ENCODE measurements around the gene CXCR6. TPM values are rescaled to one million over a fixed set of nuclear protein-coding genes. Genes with fewer than 3 reads are reported as not detected.
A peak's percentile ranks its signal among the peaks of the same experiment; 100 is the strongest.

CXCR6 gene
- total RNA-seq, 2 experiments from 2014 or later: 0.49 to 0.58 TPM

DNA sequence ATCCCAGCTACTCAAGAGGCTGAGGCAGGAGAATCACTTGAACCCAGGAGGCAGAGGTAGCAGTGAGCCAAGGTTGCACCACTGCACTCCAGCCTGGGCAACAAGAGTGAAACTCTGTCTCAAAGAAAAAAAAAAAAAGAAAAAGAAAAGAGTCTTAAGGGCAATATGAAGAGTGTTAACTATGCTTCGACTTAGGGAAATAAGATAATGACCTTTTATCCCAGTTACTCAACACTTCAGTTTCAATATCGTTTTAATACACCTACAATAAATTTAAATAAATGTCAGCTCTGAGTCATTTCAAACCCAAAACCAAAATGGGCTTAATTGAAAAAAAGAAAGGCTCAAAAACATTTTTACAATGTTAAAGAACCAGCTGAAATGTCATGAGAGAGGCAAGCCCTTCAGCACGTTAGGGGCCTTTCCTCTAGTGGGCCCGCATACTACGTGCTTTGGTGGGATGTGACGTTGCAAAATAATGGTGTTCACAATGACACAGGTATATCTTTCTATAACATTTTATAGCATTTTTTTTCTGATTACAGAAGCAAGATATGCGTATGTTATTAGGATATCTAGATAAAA, 37.1 kb downstream of the CXCR6 start:
- H3K4me1 Mint-ChIP-seq: peaks cover 72% of the 10 kb centered on the region
- DNase-seq: no peak
- peaks cover 65% of the 10 kb centered on the region for H3K36me3 Mint-ChIP-seq
- H3K27ac Mint-ChIP-seq: peak overlapping the region; percentile 83
- peaks cover 3% of the 10 kb centered on the region for H3K9me3 Mint-ChIP-seq
- H3K27me3 Mint-ChIP-seq: no peaks in the 10 kb centered on the region
- peak overlapping the region; percentile 40 for H3K4me3 Mint-ChIP-seq

DNA sequence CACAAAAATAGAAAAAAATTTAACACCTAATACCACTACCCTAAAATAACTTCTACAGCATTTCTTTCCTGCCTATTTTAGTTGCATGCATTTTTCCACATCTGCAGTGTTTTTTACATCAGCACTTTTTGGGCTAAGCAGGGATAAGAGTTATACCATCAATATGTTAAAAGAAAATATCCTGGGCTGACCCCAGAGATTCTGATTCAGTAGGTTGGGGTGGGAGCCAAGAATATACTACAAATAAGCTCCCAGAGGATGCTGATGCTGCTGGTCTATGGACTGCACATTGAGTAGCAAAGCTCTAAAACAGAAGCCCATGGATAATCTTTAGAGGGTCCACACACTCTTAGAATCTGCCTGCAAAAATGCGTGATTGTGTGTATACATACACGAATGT, 37.6 kb downstream of the CXCR6 start:
- peak overlapping the region; percentile 29 for H3K4me3 Mint-ChIP-seq
- no peaks in the 10 kb centered on the region for H3K27me3 Mint-ChIP-seq
- peak overlapping the region; percentile 69 for H3K27ac Mint-ChIP-seq
- peaks cover 60% of the 10 kb centered on the region for H3K36me3 Mint-ChIP-seq
- H3K4me1 Mint-ChIP-seq: peaks cover 68% of the 10 kb centered on the region
- peaks cover 3% of the 10 kb centered on the region for H3K9me3 Mint-ChIP-seq
- no peak for DNase-seq

DNA sequence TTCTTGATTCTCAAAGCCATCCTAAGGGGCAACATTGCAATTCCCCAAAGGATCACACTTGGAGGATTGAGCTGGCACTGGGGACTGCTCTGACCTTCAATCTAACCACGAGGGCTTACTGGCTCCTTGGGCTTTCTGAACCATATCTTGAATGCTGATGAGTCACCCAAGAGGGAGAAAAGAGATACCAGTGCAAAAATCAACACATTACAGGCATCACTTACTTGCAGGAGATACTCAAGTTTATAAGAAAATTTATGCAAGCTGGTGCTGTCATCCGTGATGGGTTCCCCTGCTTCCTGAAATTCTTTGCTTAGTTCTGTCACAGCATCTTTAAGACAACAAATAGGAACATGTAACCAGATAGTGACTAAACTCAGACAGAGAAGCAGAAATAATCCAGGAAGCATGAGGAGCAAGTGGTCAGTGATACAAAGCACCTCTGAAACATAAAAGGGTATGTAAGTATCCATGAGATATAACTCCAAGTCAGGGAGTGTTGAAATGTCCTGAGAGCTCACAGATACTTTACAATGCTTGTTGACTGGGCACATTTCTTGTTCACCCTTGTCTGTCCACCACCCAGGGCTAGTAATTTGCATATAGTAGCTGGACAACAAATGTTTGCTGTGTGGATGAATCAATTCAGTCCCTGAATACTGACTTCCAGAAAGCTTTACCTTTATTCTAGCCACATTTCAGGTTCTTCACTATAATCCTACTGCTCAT, 38.2 kb downstream of the CXCR6 start:
- H3K27ac Mint-ChIP-seq: peak overlapping the region; percentile 69
- peak overlapping the region; percentile 29 for H3K4me3 Mint-ChIP-seq
- DNase-seq: no peak
- peaks cover 3% of the 10 kb centered on the region for H3K9me3 Mint-ChIP-seq
- peaks cover 64% of the 10 kb centered on the region for H3K4me1 Mint-ChIP-seq
- no peaks in the 10 kb centered on the region for H3K27me3 Mint-ChIP-seq
- H3K36me3 Mint-ChIP-seq: peaks cover 56% of the 10 kb centered on the region

DNA sequence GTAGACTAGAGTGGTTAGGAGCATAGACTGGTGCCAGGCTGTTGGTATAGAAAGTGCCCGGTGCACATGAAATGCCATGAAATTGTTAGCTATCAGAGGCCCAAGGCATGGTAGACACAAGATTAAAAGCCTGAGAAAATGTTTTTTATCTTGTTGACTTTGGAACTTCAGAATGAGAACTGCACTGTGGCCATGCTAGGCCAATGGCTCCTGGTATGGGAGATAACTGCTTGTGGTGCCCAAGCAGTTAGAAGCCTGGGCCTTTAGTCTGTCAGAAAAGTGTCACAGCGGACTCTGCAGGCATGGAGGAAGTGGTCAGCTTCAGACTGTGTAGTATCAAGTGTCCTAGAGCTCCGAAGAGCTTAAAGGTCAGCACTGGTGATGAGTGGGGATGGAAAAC, 40.5 kb downstream of the CXCR6 start:
- no peak overlapping the region for H3K4me3 Mint-ChIP-seq
- peaks cover 48% of the 10 kb centered on the region for H3K36me3 Mint-ChIP-seq

DNA sequence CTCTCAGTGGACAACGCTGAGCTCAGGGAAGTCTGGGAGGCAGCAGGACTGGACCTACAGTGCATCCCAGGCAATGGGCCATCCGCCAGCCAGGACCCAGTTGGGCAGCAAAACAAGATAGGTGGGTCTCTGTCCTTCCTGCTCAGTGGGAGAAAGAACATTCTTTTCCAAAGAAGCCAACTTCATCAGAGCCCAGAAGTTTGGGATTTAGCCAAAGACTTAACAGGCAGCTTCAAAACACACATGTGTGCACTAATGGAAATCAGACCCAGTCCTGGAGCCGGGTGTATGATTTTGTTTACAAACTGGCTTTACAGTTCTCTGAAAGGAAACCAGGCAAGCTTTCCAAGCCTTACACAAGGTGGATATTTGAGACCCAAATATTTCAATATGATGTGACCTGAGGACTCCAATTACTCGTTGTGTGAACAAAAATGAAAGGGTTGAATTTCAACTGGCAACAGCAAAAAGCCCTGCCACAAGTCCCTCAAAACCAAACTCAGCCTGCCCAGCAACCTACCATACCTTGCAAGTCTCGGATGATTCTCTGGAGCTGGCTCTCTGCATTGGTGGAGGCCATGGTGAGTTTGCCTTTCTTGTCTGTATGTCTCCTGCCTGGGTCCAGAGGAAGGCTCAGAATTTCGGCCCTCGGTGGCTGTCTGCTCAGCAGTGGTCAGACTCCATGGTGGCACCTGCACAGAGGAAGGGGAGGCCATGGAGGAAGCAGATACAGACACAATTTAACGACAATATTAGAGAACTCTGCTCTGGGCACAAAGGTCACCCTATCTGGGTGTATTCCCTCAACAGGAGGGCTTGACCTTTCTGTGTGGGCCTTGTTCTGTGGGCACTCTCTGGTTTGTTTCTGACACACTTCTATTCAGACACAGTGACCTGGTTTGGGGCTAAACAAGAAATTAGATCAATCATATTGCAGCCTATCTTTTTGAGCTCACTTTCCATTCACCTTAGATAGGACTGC, 41.4 kb downstream of the CXCR6 start:
- Mint-ChIP-seq H3K9me3 (no peaks in the 10 kb centered on the region), H3K36me3 (peaks cover 41% of the 10 kb centered on the region), H3K27ac (no peak overlapping the region), H3K4me1 (peaks cover 56% of the 10 kb centered on the region), H3K4me3 (no peak overlapping the region), H3K27me3 (no peaks in the 10 kb centered on the region)
- no peak for DNase-seq

More for the DNA sequence above, 40.5 kb downstream of the CXCR6 start:
- Mint-ChIP-seq H3K9me3 (no peaks in the 10 kb centered on the region), H3K27ac (no peak overlapping the region), H3K4me1 (peaks cover 57% of the 10 kb centered on the region), H3K27me3 (no peaks in the 10 kb centered on the region)
- DNase-seq: no peak

DNA sequence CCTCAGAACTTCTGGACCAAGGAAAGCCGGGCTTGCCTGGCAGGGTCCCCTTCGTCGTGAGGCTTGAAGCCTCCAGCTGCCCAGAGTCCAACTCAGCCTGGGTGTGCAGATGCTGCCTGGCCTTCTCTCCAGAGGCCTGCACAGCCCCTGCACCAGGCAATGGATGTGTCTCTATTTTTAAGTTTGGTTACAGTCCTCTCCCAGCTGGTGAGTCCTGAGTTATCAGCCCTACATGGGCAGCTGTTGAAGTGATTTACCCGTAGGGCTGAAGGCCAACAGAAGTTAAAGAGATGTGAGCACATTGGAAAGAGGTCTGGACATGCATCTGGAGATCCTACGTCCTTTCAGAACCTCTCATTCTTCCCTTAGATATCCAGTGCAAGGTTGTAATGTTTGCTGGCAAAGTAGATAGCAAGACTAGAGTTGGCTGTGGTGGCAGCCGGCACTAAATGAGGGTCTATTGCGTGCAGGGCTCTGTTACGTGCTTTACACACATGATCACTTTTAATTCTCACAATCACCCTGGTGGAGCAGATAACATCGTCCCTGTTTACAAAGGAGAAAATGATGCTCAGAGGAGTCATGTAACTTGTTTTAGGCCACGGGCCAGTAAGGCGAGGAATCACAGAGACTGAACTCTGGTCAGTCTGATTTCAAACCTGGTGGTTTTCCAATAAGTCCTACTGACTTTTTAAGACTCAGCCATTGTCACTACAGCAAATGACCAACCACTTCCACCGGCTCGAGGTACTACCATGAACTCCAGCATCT, 42.5 kb downstream of the CXCR6 start:
- Mint-ChIP-seq H3K36me3 (peaks cover 45% of the 10 kb centered on the region), H3K4me3 (no peak overlapping the region), H3K4me1 (peaks cover 57% of the 10 kb centered on the region), H3K9me3 (no peaks in the 10 kb centered on the region), H3K27me3 (no peaks in the 10 kb centered on the region), H3K27ac (no peak overlapping the region)
- no peak for DNase-seq

DNA sequence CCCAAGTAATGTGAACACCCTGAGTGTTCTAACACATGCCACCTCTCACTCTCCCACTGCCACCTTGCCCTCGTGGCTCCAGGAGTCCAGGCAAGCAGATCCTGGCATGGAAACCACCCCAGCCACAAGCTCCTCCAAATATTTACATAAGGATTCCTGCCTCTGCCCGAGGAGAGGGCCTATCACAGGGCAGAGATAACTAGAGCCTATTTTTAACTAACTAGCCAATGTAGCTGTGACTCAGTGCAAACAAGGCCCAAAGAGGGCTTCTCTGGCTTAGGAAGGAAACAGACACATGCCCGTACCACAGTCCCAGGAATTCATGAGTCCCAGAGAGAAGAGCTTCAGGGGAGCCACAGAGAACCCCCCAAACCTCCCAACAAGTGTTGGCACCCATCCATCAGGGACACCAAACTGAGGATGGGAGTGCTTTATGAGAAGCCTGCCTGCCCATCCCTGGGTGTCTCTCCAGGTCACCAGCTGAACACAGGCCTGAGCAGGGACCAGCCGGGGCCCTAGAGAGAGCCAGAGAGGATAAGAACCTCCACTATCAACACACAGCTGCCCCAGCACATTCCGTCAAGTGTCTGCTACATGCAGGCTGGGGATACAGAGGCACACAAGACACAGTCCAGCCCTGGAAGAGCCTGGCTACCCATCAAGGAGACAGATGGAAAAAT, 43.2 kb downstream of the CXCR6 start:
- H3K36me3 Mint-ChIP-seq: peaks cover 42% of the 10 kb centered on the region
- H3K27me3 Mint-ChIP-seq: no peaks in the 10 kb centered on the region
- no peak overlapping the region for H3K27ac Mint-ChIP-seq
- H3K4me3 Mint-ChIP-seq: no peak overlapping the region
- no peak for DNase-seq
- H3K4me1 Mint-ChIP-seq: peaks cover 53% of the 10 kb centered on the region
- no peaks in the 10 kb centered on the region for H3K9me3 Mint-ChIP-seq

DNA sequence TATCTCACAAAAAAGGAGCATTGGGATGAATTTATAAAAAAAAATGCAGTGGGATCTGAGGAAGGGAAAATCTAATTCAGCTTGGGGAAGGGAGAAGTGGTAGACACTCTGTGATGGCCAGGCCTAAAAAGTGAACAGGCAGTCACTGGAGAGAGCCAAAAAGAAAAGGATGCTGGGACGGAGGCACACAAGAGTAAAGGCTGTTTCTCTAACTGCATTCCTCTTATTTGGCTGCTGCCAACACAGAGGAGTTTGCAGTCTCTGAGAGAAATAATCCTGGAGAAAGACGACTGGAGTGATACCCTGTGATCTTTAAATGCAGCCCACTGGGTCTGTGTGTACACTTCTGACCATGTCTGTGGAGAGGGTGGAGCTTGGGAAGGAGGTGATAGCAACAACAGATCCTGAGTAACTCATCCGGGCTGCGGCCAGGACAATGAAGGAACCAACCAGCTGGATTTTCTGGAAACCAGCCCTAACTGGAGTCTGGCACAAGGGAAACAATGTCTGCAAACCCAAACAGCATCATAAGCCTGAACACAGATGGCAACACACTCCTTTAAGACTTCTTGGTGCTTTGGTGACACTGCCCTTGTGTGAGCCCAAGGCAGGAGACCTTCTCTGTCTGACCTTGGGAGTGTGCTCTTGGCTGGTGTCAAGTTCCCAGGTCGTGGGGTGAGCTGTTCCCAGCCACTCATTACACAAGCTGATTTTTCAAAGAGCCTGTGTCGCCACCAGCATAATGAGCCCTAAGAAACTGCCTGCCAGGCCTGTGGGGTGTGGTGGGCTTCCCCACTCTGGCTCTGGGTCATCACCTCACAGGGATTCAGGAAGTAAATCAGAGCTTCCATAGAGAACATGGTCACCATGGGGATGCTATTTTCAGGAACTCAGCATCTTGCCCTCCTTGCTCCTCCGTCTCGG, 44.4 kb downstream of the CXCR6 start:
- H3K4me1 Mint-ChIP-seq: peaks cover 56% of the 10 kb centered on the region
- no peak overlapping the region for H3K4me3 Mint-ChIP-seq
- no peaks in the 10 kb centered on the region for H3K27me3 Mint-ChIP-seq
- no peak for DNase-seq
- peaks cover 45% of the 10 kb centered on the region for H3K36me3 Mint-ChIP-seq
- H3K9me3 Mint-ChIP-seq: no peaks in the 10 kb centered on the region
- no peak overlapping the region for H3K27ac Mint-ChIP-seq

DNA sequence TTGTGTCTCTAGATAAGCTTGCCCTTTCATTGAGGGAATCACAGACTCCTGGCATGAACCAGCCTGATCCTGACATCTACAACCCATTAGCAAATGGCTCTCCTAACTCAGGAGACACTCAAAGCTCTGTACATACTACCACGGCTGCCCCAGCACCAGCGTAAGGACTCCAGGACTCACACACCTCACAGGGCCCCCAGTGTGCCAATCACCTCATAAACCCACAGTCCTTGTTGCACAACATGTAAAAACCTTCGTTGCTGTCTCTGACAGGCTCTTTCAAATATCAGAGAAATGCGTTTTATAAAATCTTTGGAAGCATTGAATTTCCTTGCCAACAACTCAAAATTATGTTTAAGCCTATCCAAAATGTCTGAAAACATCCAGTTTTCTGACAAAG, 45.1 kb downstream of the CXCR6 start:
- H3K36me3 Mint-ChIP-seq: peaks cover 46% of the 10 kb centered on the region
- no peak for DNase-seq
- H3K27me3 Mint-ChIP-seq: no peaks in the 10 kb centered on the region
- H3K4me1 Mint-ChIP-seq: peaks cover 63% of the 10 kb centered on the region
- no peak overlapping the region for H3K27ac Mint-ChIP-seq
- no peak overlapping the region for H3K4me3 Mint-ChIP-seq
- H3K9me3 Mint-ChIP-seq: no peaks in the 10 kb centered on the region

DNA sequence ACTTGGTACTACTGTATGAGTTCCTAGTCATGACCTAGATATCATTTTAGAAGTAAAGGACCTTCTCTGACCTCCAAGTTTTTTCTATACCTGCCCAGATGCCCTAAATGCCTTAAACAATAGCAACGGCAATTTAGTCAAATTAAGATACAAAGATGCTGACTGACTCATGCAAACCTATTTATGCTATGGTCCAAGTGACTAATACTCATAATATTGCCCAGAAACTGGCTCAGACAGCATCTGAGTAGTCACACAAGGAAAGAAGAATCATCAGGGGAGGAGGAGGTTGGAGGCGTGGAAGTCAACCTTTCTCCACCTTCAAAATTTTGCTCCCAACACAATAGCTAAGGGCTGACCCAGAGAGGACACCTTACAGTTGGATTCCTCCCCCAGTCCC, 45.5 kb downstream of the CXCR6 start:
- DNase-seq: no peak
- Mint-ChIP-seq H3K27me3 (no peaks in the 10 kb centered on the region), H3K9me3 (no peaks in the 10 kb centered on the region), H3K27ac (no peak overlapping the region), H3K36me3 (peaks cover 44% of the 10 kb centered on the region), H3K4me3 (no peak overlapping the region), H3K4me1 (peaks cover 67% of the 10 kb centered on the region)

DNA sequence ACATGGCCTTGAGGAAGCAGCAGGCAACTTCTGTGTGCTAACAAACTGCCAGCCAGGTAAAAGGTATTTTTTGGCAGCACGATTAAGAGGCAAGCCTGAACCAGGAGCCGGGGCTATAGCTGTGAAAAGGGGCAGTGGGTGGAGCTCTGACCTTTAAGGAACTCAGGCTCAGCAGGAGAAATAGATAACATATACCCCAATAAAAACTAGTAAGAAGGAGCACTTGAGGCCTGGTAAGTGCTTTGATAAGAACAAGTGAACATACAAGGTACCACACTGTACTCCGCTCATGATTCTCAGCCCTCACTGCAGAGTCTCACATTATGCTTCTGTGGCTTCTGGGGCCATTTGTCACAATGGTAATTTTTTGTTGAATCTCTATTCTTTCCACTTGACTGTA, 46.9 kb downstream of the CXCR6 start:
- Mint-ChIP-seq H3K27ac (no peak overlapping the region), H3K4me1 (peaks cover 65% of the 10 kb centered on the region), H3K4me3 (no peak overlapping the region), H3K9me3 (no peaks in the 10 kb centered on the region), H3K27me3 (no peaks in the 10 kb centered on the region), H3K36me3 (peaks cover 39% of the 10 kb centered on the region)
- no peak for DNase-seq

DNA sequence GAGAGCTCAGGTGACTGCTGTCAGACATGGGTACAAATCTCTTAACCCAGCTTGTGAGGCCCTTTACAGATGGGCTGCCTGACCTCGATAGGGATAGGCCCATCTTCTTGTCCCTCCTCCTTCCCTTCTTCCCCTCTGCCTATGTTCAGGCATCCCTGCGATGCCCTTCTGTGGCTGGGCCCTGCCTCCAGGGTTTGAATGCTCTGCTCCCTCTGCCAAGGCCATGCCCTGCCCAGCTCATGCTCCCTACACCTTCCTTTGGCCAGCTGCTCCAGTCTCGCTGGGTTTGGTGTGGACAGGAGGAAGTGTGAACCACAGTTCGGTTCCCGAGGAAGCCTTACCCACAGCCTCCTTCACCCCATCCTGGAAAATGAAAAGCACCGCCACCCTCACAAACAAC, 48.1 kb downstream of the CXCR6 start:
- H3K4me1 Mint-ChIP-seq: peaks cover 67% of the 10 kb centered on the region
- no peak overlapping the region for H3K4me3 Mint-ChIP-seq
- H3K27ac Mint-ChIP-seq: peak overlapping the region; percentile 35
- no peak for DNase-seq
- no peaks in the 10 kb centered on the region for H3K27me3 Mint-ChIP-seq
- peaks cover 39% of the 10 kb centered on the region for H3K36me3 Mint-ChIP-seq
- no peaks in the 10 kb centered on the region for H3K9me3 Mint-ChIP-seq

DNA sequence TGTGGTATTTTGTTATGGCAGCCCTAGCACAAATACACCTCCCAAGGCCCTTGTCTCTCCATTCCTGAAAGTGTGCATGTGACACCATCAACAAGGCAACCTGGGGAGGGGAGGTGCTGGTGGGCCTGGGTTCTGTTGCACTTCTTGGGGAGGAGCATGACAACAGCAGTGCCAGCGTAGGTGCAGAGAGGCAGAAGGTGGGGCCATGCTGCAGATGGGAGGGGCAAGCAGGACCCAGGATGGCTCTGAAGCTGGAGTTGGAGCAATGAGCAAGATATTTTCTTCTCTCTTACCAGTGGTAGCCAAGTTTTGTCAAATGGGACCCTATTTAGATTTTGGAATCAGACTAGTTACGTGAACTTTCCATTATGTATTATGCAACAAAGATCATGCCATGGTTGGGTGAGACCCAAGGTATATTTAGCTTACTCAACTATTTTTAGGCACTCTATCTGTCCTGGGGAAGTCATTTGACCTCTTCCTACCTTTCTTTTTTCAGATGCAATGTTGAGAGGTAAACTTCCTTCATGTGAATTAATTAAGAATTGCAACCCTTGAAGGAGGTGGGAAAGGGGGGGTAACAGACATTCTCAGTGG, 49.0 kb downstream of the CXCR6 start:
- DNase-seq: no peak
- Mint-ChIP-seq H3K27me3 (no peaks in the 10 kb centered on the region), H3K4me1 (peaks cover 65% of the 10 kb centered on the region), H3K36me3 (peaks cover 36% of the 10 kb centered on the region), H3K4me3 (no peak overlapping the region), H3K27ac (peak overlapping the region; percentile 34), H3K9me3 (no peaks in the 10 kb centered on the region)
